NCI-H2171 treated with DMSO at 0.1 percent for 48 hours (cell line): Measurements from ENCODE around the gene SLC1A7.

ENCODE experiments used
- DNase-seq: peaks from one replicate; lab custom pipeline; 2025; lab: John Stamatoyannopoulos, UW

Gene SLC1A7

GRCh38 chr1:53075761-53076163 lies 66.7 kb downstream of the SLC1A7 start:
- no peak for DNase-seq

- DNase-seq = no peak
Observed at GRCh38 chr1:53075206-53075605, 67.2 kb downstream of the SLC1A7 start.

- no peak for DNase-seq
Observed at GRCh38 chr1:53074313-53075154, 67.9 kb downstream of the SLC1A7 start.

GRCh38 chr1:53073868-53074311 lies 68.5 kb downstream of the SLC1A7 start:
- DNase-seq = peak; percentile 88

GRCh38 chr1:53073287-53073686 lies 69.2 kb downstream of the SLC1A7 start:
- DNase-seq = peak; percentile 21

- no peak for DNase-seq
Observed at GRCh38 chr1:53071915-53072314, 70.5 kb downstream of the SLC1A7 start.

GRCh38 chr1:53071167-53071865 lies 71.1 kb downstream of the SLC1A7 start:
- DNase-seq = no peak

- no peak for DNase-seq
Observed at GRCh38 chr1:53070621-53071020, 71.8 kb downstream of the SLC1A7 start.

- DNase-seq = no peak
Observed at GRCh38 chr1:53069663-53070327, 72.6 kb downstream of the SLC1A7 start.

- no peak for DNase-seq
Observed at GRCh38 chr1:53069265-53069662, 73.2 kb downstream of the SLC1A7 start.

GRCh38 chr1:53068314-53069099 lies 73.9 kb downstream of the SLC1A7 start:
- DNase-seq = no peak

- no peak for DNase-seq
Observed at GRCh38 chr1:53067886-53068285, 74.6 kb downstream of the SLC1A7 start.

- no peak for DNase-seq
Observed at GRCh38 chr1:53066891-53067738, 75.3 kb downstream of the SLC1A7 start.

- no peak for DNase-seq
Observed at GRCh38 chr1:53066488-53066887, 76.0 kb downstream of the SLC1A7 start.

- DNase-seq = no peak
Observed at GRCh38 chr1:53065391-53065790, 77.0 kb downstream of the SLC1A7 start.

- DNase-seq = no peak
Observed at GRCh38 chr1:53063744-53064515, 78.5 kb downstream of the SLC1A7 start.

GRCh38 chr1:53062708-53063591 lies 79.5 kb downstream of the SLC1A7 start:
- DNase-seq = no peak

GRCh38 chr1:53061859-53062707 lies 80.4 kb downstream of the SLC1A7 start, which contains the start of gene PODN:
Gene PODN, plus strand, starts transcription at chr1:53062213. Its CDS starts 7,643 bp downstream, at chr1:53069856.
- DNase-seq = no peak
